ENCODE measurements around the gene EGLN1.
A peak's percentile ranks its signal among the peaks of the same experiment; 100 is the strongest.

The EGLN1 gene

GRCh38 chr1:231326248-231326647, 95.8 kb downstream of the EGLN1 start:
- no peak for DNase-seq (ENCODE audit: low read depth)

- no peak for DNase-seq (ENCODE audit: low read depth)
These were observed 97.4 kb downstream of the EGLN1 start for GRCh38 chr1:231324660-231325059.

DNA sequence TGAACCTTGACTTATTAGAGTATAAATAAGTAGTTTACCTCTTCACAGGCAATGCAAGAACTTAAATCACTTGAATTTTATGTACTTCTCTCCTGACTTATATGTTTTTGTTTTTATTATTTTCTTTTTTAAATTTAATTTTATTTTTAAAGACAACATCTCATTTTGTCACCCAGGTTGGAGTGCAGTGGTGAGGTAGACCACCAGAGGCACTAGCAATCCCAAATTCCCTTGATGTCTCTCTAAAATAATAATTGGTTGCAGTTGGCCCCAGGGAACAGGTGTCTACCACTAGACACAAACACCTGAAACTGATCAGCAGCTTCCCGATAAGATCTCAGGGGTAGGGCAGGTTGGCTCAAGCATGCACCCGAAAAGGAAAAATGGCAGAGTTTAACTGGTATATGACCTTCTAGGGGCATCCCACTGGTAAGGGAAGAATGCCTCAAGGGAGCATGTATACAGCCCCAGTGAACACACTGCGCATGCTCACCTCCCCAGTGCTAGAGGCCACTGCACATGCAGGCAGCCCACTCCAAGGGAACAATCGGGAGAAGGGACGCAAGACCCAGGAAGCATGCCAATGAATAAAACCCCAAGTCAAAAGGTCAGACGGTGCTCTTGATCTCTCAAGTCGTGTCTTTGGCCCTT, 99.1 kb downstream of the EGLN1 start:
- DNase-seq (ENCODE audit: low read depth) = no peak

- DNase-seq (ENCODE audit: low read depth) = no peak
These were observed 103.0 kb downstream of the EGLN1 start for GRCh38 chr1:231319080-231319479.

DNA sequence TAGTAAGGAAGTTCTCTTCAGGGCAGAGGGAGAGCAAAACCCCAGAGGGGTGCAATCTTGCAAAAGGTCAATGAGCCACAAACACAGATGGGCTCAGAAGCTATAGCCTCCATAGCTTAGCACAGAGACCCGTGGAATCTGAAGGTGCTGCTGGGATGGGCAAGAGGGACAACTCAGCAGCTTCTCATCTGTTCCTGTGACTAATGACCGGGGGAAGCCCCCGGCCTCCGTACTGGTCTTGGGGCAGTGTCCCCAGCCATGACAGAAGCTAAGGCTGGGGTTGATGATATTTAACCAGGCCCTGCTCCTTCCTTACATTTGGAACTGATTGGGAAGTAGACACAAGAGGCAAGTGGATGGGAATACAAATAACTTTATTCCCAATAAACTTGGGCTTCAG, 103.5 kb downstream of the EGLN1 start:
- DNase-seq (ENCODE audit: low read depth) = no peak

- no peak for DNase-seq (ENCODE audit: low read depth)
These were observed 104.1 kb downstream of the EGLN1 start for GRCh38 chr1:231318015-231318355.

GRCh38 chr1:231317306-231318014, 104.6 kb downstream of the EGLN1 start:
- DNase-seq (ENCODE audit: low read depth) = no peak

DNA sequence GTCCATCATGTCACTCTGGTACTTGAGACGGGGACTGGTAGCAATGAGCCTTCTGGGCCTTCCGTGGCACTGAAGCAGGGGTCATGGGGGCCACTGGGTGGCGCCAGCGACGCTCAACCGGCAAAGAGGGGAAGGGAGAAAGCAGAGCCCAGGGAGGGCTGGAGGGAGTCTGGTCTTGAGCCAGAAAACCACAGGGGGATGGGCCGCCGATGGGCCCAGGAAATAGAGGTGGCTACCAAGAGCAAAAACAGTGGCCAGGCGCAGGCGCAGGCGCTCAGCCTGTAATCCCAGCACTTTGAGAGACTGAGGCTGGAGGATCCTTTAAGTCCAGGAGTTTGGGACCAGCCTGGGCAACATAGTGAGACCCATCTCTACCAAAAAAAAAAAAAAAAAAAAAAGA, 106.2 kb downstream of the EGLN1 start:
- peak; percentile 19 for DNase-seq (ENCODE audit: low read depth)
